HUES48 (cell line): ENCODE data around the gene UBTD2.
"Not testable (repeated sequence)": the region's sequence is repeated elsewhere in the genome, so short reads cannot be mapped to it uniquely, and the experiment has no call there.

ENCODE experiments used
- H3K27ac ChIP-seq: one replicate; pipeline ENCODE4 v1.7.0; 2013; ENCODE audit warnings: low read depth, low read length, inconsistent platforms
- H3K27me3 ChIP-seq: 2 replicates; pipeline ENCODE4 v1.6.1; 2013; ENCODE audit warnings: mild to moderate bottlenecking, low read length; ENCODE audit not compliant: control insufficient read depth, insufficient read depth
- H3K36me3 ChIP-seq: 2 replicates; pipeline ENCODE4 v1.6.1; 2013; ENCODE audit warnings: low read length; ENCODE audit not compliant: control insufficient read depth, insufficient read depth
- H3K4me1 ChIP-seq: 2 replicates; pipeline ENCODE4 v1.6.1; 2013; ENCODE audit warnings: mild to moderate bottlenecking, low read length; ENCODE audit not compliant: control insufficient read depth, insufficient read depth
- H3K4me3 ChIP-seq: 2 replicates; pipeline ENCODE4 v1.5.1; 2013; ENCODE audit warnings: mild to moderate bottlenecking, low read depth, low read length
- H3K9ac ChIP-seq: 2 replicates; pipeline ENCODE4 v1.6.1; 2013; ENCODE audit warnings: mild to moderate bottlenecking, low read depth, low read length, moderate library complexity
- H3K9me3 ChIP-seq: 2 replicates; pipeline ENCODE4 v1.6.1; 2013; ENCODE audit warnings: low read length; ENCODE audit not compliant: control insufficient read depth, insufficient read depth

UBTD2 gene

DNA sequence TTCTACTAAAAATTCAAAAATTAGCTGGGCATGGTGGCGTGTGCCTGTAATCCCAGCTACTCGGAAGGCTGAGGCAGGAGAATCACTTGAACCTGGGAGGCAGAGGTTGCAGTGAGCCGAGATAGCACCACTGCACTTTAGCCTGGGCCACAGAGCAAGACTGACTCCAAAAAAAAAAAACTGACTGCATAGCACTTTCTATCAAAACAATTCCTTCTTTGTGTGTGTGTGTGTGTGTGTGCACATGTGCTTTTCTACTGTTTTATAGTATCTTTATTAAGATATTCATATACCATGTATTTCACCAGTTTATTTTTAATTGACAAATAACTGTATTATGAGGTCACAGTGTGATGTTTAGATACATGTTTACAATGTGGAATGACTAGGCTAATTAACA lies 3.6 kb upstream of the UBTD2 start:
- not testable (repeated sequence) for H3K27ac ChIP-seq, H3K9me3 ChIP-seq, H3K27me3 ChIP-seq, H3K36me3 ChIP-seq, H3K4me3 ChIP-seq, H3K9ac ChIP-seq
- H3K4me1 ChIP-seq: peaks cover 13% of the 10 kb centered on the region

DNA sequence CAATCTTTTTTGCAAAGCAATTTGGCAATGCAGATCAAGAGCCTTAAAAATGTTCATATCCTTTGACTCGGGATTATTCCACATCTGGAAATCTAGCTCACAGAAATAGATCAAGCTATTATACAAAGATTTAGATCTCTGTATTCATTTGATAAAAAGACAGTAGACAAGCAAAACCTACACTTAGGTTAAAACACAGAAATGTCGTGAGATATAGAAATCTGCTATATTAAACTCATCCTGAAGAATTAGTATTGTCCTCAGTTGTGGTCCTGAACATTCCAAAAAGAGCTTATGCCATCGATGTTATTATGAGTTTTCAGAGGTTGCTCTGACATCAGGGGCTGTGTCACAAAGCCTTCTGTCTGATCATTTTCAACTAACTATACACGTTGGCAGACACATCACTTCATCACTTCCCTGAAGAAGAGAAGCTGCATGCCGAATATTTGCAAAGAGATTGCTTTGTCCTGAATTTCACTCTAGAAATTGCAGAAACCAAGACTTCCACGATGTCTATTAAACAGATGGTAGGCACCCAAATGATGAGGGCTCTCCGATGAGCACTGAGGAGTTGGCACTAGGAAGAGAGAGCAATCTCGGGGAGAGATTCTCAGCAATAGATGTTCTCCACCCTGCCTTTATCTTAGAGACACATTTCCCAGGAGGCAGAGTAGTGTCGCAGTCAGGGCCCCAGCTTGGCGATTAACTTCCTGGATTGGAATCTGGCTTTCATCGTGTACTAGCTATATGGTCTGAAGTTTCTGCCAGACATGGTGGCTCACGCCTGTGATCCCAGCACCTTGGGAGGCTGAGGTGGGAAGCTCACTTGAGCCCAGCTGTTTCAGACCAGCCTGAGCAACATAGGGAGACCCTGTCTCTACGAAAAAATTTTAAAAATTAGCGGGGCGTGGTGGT lies 1.9 kb upstream of the UBTD2 start:
- peaks cover 25% of the 10 kb centered on the region for H3K4me1 ChIP-seq
- no peaks in the 10 kb centered on the region for H3K9me3 ChIP-seq
- no peak overlapping the region for H3K27ac ChIP-seq
- H3K9ac ChIP-seq: no peak overlapping the region
- peak overlapping the region; percentile 88 for H3K4me3 ChIP-seq
- H3K27me3 ChIP-seq: no peaks in the 10 kb centered on the region
- no peaks in the 10 kb centered on the region for H3K36me3 ChIP-seq

DNA sequence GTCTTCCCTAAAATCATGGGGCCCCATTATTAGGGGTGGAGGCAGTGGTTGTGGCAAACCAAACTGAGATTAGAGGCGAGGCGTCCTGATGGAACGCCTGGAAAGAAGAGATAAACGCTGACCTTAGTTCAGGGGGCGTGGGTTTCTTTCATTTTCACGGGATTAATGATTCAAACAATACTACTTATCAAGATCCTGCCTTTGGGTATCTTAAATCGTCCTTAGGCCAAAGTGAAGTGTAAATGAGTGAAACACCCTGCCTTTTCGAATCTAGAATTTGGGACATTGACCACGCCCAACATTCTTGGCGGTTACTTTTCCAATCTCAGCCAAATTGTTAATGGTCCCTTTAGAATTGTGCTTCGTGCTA lies 1.0 kb upstream of the UBTD2 start:
- no peaks in the 10 kb centered on the region for H3K27me3 ChIP-seq
- peak overlapping the region; percentile 88 for H3K4me3 ChIP-seq
- peak overlapping the region; percentile 79 for H3K9ac ChIP-seq
- H3K36me3 ChIP-seq: no peaks in the 10 kb centered on the region
- H3K4me1 ChIP-seq: peaks cover 25% of the 10 kb centered on the region
- no peaks in the 10 kb centered on the region for H3K9me3 ChIP-seq
- H3K27ac ChIP-seq: peak overlapping the region; percentile 76

DNA sequence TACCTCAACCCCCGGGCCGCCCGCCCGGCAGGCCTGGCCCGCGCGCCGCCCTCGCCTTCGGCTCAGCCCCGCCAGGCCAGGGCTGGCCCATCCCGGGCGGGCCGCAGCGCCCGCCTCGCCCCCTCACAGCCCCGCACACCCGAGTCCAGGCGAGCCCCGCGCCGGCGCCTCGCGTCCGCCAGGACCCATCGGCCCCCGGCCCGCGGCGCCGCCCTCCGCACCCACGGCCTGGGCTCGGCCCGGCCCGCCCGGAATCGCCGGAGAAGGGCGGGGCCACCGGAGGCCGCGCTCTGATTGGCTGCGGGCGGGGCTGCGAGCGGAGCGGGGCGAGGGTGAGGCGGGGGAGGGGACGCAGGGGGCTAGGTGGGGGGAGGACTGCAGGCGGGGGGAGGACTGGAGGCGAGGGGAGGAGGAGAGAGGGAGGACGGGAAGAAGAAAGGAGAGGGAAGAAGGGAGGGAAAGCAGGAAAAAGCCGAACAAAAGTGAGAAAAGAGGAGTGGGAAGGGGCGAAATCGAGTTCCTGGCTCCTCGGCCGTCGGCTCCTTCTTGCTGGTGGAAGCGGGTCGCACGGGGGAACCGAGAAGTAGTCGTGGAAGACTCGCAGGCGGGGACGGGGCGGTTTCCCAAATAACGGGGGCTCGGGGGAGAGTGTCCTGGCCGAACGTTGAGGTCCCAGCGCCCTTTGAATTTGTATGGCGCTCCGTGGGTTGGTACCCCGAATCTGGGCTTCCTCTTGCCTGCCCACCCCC lies 472 bp upstream of the UBTD2 start:
- peaks cover 25% of the 10 kb centered on the region for H3K4me1 ChIP-seq
- H3K9ac ChIP-seq: peak overlapping the region; percentile 88
- peak overlapping the region; percentile 88 for H3K4me3 ChIP-seq
- H3K27ac ChIP-seq: peak overlapping the region; percentile 92
- 0 out of 2 replicates have a peak, but pooled peaks cover 2% of the 10 kb centered on the region for H3K36me3 ChIP-seq
- H3K27me3 ChIP-seq: no peaks in the 10 kb centered on the region
- no peaks in the 10 kb centered on the region for H3K9me3 ChIP-seq

DNA sequence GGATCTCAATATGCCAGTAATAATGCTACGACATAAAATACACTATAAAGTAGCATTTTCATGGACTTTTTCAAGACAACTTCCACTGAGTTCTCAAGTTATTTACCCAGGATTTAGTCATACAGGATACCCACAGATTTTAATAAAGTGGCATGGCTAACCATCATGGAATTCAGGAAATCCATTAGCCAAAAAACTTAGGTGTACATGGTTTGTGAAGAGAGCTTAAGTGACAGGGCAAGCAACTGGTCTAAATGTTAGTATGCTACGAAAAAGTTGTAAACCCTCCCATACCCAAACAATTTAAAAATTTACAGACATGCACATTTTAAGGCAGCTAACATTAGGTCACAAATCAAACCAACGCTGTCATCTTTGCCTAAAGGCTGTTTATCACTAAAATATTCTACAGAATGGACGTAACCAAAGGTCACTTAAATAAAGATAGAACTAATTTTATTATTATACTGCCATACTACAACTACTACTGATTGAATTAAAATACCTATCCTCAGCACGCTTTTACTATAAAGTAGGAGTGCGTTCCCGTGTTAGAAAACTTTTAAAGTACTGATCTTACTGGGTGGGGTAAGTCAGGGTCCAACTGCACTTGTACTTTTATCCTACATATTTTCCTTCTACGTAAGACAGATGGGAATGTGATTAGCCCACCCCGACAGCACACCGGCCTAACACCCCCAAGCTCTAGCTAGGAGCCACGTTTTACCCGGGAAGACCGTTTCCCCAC lies 1.1 kb downstream of the UBTD2 start:
- H3K9ac ChIP-seq: peak overlapping the region; percentile 88
- H3K4me3 ChIP-seq: peak overlapping the region; percentile 87
- H3K27ac ChIP-seq: peak overlapping the region; percentile 92
- no peaks in the 10 kb centered on the region for H3K27me3 ChIP-seq
- no peaks in the 10 kb centered on the region for H3K9me3 ChIP-seq
- H3K4me1 ChIP-seq: peaks cover 25% of the 10 kb centered on the region
- H3K36me3 ChIP-seq: 0 out of 2 replicates have a peak, but pooled peaks cover 3% of the 10 kb centered on the region

DNA sequence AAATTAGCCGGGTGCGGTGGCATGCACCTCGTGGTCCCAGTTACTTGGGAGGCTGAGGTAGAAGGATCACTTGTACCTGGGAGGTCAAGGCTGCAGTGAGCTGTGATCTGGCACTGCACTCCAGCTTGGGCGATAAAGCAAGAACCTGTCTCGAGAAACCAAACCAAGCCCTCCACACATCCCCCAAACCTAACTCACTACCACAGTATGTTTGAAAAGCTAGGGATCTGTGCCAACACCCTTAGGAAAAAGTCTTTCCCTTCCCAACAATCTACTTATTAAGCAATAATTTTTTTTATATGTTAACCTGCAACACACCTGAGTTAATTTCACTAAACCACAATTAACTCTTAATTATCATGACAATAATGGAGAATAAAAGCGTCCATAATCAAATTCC lies 2.2 kb downstream of the UBTD2 start:
- Histone ChIP-seq H3K27ac (no peak overlapping the region), H3K4me1 (peaks cover 30% of the 10 kb centered on the region), H3K9me3 (no peaks in the 10 kb centered on the region), H3K4me3 (peak overlapping the region; percentile 87), H3K36me3 (0 out of 2 replicates have a peak, but pooled peaks cover 3% of the 10 kb centered on the region), H3K9ac (no peak overlapping the region), H3K27me3 (no peaks in the 10 kb centered on the region)

DNA sequence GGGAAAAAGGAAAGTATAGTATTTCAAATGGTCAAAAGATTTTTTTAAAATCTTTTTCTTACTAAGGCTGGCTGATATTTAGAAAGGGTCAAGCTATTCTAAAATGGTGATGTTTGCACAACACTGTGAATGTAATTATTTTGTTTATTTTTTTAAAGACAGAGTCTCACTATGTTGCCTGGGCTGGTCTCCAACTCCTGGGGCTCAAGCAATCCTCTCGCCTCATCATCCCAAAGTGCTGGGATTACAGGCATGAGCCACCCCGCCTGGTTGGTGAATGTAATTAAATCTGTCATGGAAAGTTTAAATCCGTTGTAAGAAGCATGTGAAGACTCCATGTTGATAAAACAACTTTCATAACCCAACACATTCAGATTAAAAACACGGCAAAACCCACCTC lies 2.6 kb downstream of the UBTD2 start:
- Histone ChIP-seq H3K4me1 (peaks cover 33% of the 10 kb centered on the region), H3K9me3 (no peaks in the 10 kb centered on the region), H3K9ac (no peak overlapping the region), H3K4me3 (peak overlapping the region; percentile 87), H3K36me3 (0 out of 2 replicates have a peak, but pooled peaks cover 3% of the 10 kb centered on the region), H3K27ac (no peak overlapping the region), H3K27me3 (no peaks in the 10 kb centered on the region)

DNA sequence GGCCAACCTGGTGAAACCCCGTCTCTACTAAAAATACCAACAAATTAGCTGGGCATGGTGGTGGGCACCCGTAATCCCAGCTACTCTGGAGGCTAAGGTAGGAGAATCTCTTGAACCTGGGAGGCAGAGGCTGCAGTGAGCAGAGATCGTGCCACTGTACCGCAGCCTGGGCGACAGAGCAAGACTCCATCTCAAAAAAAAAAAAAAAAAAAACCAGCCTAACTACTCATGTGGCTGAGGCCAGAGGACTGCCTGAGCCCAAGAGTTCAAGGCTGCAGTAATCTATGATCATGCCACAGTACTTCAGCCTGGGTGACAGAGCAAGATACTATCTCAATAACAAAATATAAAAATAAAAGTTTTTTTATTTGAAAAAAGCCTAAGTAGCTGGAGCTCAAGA lies 3.2 kb downstream of the UBTD2 start:
- Histone ChIP-seq H3K4me1 (peaks cover 29% of the 10 kb centered on the region), H3K9ac (no peak overlapping the region), H3K27me3 (no peaks in the 10 kb centered on the region)

DNA sequence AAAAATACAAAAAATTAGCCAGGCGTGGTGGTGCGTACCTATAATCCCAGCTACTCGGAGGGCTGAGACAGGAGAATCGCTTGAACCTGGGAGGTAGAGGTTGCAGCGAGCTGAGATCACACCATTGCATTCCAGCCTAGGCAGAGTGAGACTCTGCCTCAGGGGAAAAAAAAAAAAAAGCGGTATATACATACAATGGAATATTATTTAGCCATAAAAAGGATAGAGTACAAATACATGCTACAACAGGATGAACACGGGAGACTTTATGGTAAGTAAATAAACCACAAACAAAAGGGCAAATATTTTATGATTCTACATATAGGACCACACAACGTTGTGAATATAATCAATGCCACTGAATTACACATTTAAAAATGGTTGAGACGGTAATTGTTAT lies 5.2 kb downstream of the UBTD2 start:
- no peak overlapping the region for H3K9ac ChIP-seq
- no peak overlapping the region for H3K27ac ChIP-seq
- H3K27me3 ChIP-seq: no peaks in the 10 kb centered on the region
- H3K9me3 ChIP-seq: no peaks in the 10 kb centered on the region
- 0 out of 2 replicates have a peak, but pooled peaks cover 3% of the 10 kb centered on the region for H3K36me3 ChIP-seq
- H3K4me3 ChIP-seq: no peak overlapping the region
- H3K4me1 ChIP-seq: peaks cover 21% of the 10 kb centered on the region

More for the DNA sequence above, 3.2 kb downstream of the UBTD2 start:
- Histone ChIP-seq H3K4me3 (no peak overlapping the region), H3K9me3 (no peaks in the 10 kb centered on the region), H3K36me3 (0 out of 2 replicates have a peak, but pooled peaks cover 3% of the 10 kb centered on the region), H3K27ac (no peak overlapping the region)

DNA sequence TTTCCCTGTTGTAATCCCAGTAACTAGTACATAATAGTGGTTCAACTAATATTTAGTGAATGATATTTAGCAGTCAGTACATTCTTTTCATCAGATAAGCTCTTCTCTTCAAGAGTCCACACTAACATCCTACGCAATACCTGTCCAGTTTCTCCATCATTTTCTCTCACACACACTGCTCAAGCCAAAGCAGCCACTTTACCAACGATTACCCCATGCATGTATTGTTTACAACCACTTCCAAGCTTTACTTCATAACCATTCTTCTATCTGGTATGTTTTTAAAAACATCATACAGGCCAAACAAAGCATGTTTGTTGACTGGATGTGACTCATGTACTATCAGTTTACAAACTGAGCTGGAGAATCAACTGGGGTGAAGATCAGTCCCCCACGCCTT lies 7.3 kb downstream of the UBTD2 start:
- Histone ChIP-seq H3K27ac (no peak overlapping the region), H3K4me1 (peaks cover 22% of the 10 kb centered on the region), H3K4me3 (no peak overlapping the region), H3K27me3 (no peaks in the 10 kb centered on the region), H3K9me3 (no peaks in the 10 kb centered on the region), H3K9ac (no peak overlapping the region), H3K36me3 (0 out of 2 replicates have a peak, but pooled peaks cover 3% of the 10 kb centered on the region)
